ENCODE measurements around the gene GJB6.

GRCh38 chr13:20274466-20274865, 42.3 kb upstream of the GJB6 start:
- TF ChIP-seq CTCF (IDR thresholded peaks at IDR 0.05): no peak
- no peak for TF ChIP-seq POLR2A (IDR thresholded peaks at IDR 0.05)
